Stimulated activated CD4-positive, alpha-beta T cell treated with anti-CD3 and anti-CD28 coated beads, Interleukin-1b, Interleukin-23, amount 100 ng/mL, for 24 hours (primary cell): Measurements from ENCODE around the gene ENKD1.

Experiments used
- DNase-seq, 4 experiments: peaks; one replicate each; pipeline ENCODE4 v3.0.0-alpha.2; 2020; ENCODE audit warnings: low read depth in 4 of 4, low spot score in 1 of 4

ENKD1 gene

DNA sequence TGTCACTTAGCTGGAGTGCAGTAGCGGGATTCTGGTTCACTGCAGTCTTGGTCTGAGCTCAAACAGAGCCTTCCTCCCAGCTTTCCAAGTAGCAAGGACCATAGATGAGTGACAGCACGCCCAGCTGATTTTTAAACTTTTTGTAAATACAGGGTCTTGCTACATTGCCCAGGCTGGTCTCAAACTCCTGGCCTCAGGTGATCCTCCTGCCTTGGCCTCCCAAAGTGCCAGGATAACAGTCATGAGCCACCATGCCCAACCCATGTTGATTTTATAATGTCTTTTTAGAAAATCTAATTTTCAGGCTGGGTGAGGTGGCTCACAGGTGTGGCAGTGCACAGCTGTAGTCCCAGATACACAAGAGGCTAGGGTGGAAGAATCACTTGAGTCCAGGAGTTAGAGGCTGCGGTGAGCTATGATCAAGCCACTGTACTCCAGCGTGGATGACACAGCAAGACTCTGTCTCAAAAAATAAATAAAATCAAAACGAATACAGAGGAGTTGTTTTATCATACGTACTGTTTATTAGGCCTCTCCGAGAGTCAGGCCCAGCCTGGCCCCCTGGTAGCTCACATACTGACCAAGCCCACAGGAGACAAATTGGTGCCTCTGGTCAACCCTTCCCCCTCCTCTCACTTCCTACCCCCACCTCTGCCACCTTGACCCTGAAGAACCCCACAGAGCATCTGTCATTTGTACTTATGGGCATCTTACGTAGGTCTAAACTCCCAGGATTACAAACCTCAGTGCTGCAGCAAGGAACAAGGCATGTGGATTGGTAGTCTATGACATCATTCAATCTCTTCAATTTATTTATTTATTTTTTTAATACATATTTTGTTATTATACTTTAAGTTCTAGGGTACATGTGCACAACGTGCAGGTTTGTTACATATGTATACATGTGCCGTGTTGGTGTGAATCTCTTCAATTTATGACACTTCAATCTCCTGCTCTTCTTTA is 13.7 kb upstream of the ENKD1 start:
- no peak for DNase-seq

DNA sequence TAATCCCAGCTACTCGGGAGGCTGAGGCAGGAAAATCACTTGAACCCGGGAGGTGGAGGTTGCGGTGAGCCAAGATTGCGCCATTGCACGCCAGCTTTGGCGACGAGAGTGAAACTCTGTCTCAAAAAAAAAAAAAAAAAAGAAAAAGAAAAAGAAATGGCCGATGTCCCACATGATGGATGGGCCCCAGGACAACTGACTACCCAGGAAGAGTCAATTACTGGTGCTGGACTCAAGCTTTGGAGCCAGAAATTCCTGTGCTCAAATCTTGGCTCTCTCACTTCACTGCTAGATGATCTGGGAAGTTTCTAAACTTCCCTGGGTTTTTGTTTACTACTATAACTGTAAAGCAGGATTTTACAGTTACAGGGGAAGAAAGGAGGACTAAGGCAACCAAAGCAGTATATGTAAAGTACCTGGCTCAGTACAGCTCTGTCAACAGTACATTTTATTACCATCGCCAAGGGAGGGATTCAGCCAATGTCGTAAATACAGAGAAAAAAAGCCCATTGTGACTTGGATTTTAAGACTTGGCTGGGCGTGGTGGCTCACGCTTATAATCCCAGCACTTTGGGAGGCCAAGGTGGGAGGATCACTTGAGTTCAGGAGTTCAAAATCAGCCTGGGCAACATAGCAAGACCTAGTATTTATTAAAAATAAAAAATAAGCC is 11.9 kb upstream of the ENKD1 start:
- no peak for DNase-seq

DNA sequence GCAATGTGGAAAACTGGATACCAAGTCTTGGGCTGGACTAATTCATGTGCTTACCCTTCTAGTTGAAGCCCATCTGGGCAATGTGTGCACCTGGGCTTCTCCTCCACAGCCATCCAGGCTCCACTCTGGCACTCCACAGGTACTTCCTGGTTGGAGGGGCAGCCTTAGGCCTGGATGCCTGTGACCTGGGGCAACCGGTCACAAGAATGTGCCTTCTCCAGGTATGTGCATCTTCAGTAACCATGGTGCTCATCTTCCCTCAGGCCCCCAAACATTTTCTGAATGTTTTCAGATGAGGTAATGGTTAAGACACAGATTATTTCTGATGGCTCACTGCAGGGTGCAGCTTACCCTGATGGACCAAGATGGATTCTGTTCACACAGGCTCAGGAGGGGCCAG is 11.2 kb upstream of the ENKD1 start:
- no peak for DNase-seq

GRCh38 chr16:67676939-67677338 is 10.4 kb upstream of the ENKD1 start:
- no peak for DNase-seq

- DNase-seq: no peak
Measured at GRCh38 chr16:67676516-67676915, 10.0 kb upstream of the ENKD1 start.

DNA sequence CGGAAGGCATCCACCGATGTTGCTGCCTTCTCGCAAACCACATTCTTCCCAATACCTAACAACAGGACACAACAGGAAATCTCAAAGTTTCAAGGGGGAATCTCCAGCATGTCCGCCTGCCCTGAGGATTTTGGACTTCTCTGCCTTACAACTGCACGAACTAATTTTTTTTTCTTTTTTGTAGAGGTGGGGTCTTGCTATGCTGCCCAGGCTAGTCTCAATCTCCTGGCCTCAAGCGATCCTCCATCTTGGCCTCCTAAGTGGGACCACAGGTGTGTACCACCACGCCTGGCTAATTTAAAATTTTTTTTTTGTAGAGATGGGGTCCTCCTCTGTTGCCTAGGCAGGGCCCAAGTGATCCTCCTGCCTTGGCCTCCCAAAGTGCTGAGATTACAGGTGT is 9.4 kb upstream of the ENKD1 start:
- no peak for DNase-seq

- DNase-seq: no peak
Measured at GRCh38 chr16:67675579-67675935, 9.0 kb upstream of the ENKD1 start.

DNA sequence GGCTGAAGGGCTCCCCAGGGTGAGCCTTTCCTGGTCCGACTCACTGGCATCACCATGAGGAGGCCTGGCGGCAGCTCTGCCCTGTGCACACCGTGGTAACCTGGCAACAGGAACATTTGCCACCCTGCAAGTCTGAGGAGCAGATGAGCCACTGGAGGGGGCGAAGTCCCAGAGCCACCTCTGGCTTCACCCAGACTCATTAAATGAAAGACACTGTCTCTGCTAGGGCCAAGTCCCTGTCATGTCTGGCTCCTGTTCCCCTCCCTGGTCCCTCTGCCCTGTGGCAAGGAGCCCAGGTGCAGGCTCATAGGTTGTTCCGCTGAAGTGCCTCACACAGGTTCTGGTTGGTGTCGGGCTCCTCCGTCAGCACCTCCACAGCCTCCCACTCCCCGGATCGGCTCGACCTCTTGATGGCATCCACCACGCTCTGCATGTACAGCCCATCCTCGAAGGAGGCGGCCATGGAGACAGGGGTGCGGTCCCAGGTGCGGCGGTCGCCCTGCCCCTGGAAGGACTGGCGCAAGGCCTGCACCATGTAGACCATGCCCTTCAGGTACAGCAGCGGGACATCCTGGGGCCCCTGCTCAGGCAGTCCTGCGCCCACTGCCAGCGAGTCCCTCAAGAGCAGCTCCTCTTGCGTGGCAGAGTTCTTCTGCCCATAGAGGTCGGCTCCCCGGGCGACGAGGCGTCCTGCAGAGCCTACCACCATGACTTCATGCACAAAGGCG is 8.5 kb upstream of the ENKD1 start:
- DNase-seq: no peak

DNA sequence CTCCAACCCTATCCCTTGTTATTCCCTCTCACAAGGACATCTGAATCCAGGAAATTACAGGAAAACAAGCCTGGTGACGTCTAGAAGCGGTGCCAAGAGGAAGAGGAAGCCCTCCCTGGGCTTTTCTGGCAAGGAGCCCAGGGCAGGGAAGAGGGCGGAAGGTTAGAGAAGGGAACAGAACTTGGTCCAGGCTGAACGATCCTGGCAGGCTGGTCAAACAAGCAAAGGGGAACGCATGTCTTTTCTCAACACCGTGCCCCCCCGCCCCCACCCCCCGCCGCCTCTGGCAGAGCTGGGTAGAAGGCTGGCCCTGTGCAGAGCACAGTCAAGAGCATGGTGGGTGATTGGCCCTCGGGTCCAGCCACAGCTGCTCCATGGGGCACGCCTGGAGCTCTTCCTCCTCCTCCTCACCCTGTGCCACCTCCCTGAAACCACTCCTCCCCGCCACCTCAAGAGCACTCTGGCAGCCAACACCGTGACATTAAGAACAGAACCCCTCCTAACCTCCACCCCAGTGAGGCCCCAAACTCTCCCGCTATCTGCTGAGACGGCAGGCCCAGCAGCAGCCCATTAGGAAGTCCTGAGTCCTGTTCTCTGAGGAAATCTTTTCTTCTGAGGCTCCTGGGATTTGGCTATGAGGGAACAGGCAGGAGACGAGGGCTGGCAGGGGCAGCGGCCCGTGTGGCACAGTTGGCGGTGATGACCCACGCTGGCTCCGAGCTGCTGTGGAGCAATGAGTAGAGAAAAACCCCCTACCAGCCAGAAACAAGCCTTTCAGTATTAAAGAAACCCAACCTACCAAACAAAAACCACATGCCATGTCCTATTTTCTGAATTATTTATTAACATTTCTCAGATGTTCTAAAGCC is 7.4 kb upstream of the ENKD1 start:
- DNase-seq: no peak

DNA sequence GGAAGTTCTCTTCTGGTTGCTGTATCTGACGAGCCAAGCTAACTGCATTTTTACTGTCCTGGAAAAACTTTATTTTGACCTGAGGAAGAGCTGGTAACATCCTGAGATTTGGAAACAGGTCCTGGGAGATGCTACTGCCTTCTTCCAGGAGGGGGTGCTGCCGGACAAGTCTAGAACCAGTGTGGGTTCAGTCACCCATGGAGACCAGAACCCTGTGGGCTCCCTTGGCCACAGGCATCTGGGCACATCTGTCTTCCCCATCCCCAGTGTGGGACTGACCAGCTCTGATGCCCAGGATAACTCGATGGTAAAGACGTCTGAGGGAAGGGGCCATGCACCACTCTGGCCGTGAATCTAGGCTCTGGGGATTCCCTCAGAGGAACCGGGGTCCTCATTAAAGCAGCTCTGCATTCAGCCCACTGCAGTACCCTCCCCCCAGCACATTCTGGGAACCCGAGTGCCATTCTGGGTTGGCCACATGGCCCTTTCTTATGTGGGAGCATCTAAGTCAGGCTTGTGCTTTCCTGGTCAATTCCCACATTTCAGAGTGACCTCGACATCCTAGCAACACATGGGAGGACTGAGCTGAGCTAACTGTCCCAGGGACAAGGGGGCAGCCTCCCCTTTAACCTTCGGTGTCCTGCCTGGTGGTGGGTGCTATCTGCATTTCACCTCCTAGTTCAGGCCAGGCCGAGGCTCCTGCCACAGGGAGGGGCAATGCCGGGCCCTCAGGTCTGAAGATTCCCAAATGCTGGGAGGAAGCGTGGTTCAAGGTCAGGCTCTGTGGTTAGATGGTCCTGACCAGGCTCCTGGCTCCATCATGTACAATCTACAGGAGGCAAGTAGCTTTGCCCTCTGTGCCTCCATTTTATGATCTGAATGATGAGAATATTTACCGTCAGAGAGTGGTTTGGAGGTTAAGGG is 6.5 kb upstream of the ENKD1 start:
- no peak for DNase-seq

- DNase-seq: no peak
Measured at GRCh38 chr16:67672306-67672705, 5.8 kb upstream of the ENKD1 start.

DNA sequence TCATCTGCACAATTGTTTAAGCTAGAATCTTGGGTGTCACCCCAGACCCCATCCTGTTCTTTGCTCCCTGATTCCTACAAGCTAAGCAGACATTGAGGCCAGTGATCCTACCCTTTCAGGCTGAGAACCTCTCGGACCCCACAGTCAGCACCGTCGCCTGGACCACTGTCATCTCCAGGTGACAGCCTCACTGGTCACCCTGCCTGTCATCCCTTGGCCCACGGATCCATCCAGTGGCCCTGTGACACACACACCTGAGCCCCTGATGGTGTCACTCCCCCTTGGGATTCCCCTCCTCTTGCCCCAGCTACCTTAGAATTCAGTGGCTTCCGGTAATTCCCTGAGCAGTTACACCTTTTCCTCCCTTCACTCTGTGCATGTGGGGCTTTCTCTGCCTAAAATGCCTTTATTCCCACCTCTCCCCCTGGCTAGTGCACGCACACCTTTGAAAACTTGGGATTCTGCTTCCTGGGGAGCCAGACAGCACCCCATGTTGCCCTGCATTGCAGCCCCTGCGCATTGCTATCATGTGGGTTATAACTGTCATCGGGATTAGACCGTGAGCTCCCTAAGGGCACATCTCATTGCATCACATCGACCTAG is 3.0 kb upstream of the ENKD1 start:
- DNase-seq: no peak

DNA sequence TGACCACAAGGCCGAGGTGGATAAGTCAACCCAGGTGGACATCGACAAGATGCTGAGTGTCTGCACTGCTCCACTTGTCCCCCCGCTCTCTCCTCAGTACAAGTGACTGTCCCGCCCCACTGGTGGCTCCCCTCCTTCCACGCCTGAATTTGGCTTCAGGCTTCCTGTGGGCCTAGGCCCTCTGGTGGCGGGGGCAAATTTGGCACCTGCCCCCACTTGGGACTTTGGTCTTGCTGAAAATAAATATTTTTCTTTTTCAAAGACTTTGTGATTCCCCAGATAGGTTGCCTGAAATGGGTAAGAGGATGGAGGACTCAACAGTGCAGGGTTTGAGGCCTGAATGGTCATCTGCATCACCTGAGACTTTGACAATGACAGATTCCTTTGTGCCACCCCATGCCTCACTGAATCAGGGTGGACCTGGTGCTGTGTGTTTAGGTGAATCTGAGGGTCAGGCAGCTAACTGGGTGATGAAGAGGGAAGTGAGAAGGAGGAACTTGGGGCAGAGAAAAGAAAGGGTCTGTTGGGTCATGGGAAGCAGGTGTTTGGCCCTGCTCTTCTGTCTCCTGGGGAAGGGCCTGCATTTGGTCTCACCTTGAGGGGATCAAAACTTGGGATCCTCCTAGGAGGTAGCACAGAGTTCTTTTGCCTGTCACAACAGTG is 2.1 kb upstream of the ENKD1 start:
- no peak for DNase-seq

- DNase-seq: peak in 3 of 4 experiments; percentile 53 to 71 (median 66)
Measured at GRCh38 chr16:67667817-67668494, 1.4 kb upstream of the ENKD1 start.

DNA sequence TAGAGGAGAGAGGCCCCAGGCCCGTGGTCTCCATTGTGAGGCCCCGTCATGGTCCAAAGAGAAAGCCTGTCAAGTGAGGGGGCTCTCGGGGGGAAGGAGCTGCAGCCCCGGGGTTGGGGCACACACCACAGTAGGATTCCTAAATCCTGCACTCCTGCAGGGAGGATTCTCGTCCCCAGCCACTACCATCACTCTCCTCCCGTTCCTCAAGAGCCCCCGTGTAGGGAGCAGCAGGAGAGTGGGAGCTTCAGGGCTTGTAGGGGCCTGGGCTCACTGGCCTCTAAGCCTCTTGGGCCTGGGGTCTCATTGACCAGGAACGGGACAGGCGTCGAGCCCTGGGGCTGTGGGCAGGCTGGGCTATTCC is 885 bp upstream of the ENKD1 start:
- no peak for DNase-seq

- no peak for DNase-seq
Measured at GRCh38 chr16:67666032-67666551, 458 bp downstream of the ENKD1 start.

DNA sequence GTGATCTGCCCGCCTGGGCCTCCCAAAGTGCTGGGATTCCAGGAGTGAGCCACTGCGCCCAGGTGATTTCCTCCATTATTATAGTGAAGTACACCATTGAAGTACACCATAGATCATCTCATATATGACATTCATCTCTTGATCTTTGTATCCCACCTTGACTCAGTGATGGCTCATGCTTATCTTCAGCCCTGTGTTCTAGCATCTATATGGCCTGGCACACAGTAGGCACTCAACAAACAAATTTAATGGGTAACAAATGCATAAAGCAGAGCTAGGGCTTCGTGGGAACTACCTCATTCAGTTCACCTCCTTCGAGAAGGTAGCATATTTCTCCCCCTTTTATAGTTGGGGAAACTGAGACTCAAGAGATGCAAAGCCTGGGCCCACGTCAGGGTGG is 952 bp downstream of the ENKD1 start:
- no peak for DNase-seq

- no peak for DNase-seq
Measured at GRCh38 chr16:67664871-67665270, 1.7 kb downstream of the ENKD1 start.
